RWPE2 (cell line): ENCODE data around the gene SPEF2.

ENCODE experiments used
- ATAC-seq: fragments of 200-7000 bp; cut with Tn5 transposase; 3 replicates; pipeline ENCODE4 v1.9.1; 2021; ENCODE audit warnings: low read depth
- DNase-seq: peaks from one replicate; pipeline ENCODE4 v3.0.0-alpha.2; 2020; ENCODE audit warnings: low spot score
- H3K27ac ChIP-seq: fragments of 450-650 bp; 2 replicates; pipeline ENCODE4 v1.5.1; 2017; ENCODE audit warnings: mild to moderate bottlenecking; ENCODE audit not compliant: poor library complexity, severe bottlenecking
- H3K27me3 ChIP-seq: fragments of 250-450 bp; sonication (Bioruptor Pico); 2 replicates; pipeline ENCODE4 v1.5.1; 2021; ENCODE audit warnings: mild to moderate bottlenecking, moderate library complexity; ENCODE audit not compliant: insufficient read depth, poor library complexity, severe bottlenecking
- H3K36me3 ChIP-seq: fragments of 250-450 bp; sonication (Bioruptor Pico); 2 replicates; pipeline ENCODE4 v1.5.1; 2020; ENCODE audit warnings: low read depth, mild to moderate bottlenecking, moderate library complexity
- H3K4me1 ChIP-seq: fragments of 250-450 bp; sonication (Bioruptor Pico); 2 replicates; pipeline ENCODE4 v1.5.1; 2021; ENCODE audit warnings: mild to moderate bottlenecking, moderate library complexity; ENCODE audit not compliant: insufficient read depth, poor library complexity, severe bottlenecking
- H3K4me3 ChIP-seq: fragments of 250-450 bp; sonication (Bioruptor Pico); 2 replicates; pipeline ENCODE4 v1.5.1; 2021; ENCODE audit warnings: mild to moderate bottlenecking, moderate library complexity; ENCODE audit not compliant: severe bottlenecking
- H3K9me3 ChIP-seq: fragments of 250-450 bp; sonication (Bioruptor Pico); 2 replicates; pipeline ENCODE4 v1.5.1; 2021; ENCODE audit warnings: mild to moderate bottlenecking, moderate library complexity; ENCODE audit not compliant: severe bottlenecking
- TF ChIP-seq, protein P1 (sequence below): fragments of 450-650 bp; IDR thresholded peaks from one replicate; pipeline ENCODE4 v1.5.1; 2017; ENCODE audit warnings: mild to moderate bottlenecking, moderate library complexity; ENCODE audit not compliant: poor library complexity, severe bottlenecking

The SPEF2 gene

DNA sequence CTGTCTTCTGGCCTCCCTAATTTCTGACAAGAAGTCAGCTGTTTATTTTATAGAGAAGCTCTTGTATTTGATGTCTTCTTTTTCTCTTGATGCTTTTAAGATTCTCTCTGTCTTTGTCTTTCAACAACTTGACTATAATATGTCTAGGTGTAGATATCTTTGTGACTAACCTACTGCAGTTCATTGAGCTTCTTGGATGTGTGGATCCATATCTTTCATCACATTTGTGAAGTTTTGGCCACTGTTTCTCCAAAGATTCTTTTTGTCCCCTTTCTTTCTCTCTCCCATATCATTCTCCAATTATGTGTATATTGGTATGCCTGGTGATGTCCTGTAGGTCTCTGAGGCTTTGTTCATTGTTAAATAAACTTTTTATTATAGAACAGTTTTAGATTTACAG lies 16.7 kb downstream of the SPEF2 start:
- Histone ChIP-seq H3K4me3 (no peak overlapping the region), H3K36me3 (no peaks in the 10 kb centered on the region; the same call in 1 of the 2 replicates), H3K9me3 (no peaks in the 10 kb centered on the region), H3K27ac (no peak overlapping the region), H3K4me1 (no peaks in the 10 kb centered on the region), H3K27me3 (no peaks in the 10 kb centered on the region)
- DNase-seq, result no peak
- ATAC-seq, result no peak
- TF ChIP-seq, protein P1, sequence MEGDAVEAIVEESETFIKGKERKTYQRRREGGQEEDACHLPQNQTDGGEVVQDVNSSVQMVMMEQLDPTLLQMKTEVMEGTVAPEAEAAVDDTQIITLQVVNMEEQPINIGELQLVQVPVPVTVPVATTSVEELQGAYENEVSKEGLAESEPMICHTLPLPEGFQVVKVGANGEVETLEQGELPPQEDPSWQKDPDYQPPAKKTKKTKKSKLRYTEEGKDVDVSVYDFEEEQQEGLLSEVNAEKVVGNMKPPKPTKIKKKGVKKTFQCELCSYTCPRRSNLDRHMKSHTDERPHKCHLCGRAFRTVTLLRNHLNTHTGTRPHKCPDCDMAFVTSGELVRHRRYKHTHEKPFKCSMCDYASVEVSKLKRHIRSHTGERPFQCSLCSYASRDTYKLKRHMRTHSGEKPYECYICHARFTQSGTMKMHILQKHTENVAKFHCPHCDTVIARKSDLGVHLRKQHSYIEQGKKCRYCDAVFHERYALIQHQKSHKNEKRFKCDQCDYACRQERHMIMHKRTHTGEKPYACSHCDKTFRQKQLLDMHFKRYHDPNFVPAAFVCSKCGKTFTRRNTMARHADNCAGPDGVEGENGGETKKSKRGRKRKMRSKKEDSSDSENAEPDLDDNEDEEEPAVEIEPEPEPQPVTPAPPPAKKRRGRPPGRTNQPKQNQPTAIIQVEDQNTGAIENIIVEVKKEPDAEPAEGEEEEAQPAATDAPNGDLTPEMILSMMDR, result no peak

DNA sequence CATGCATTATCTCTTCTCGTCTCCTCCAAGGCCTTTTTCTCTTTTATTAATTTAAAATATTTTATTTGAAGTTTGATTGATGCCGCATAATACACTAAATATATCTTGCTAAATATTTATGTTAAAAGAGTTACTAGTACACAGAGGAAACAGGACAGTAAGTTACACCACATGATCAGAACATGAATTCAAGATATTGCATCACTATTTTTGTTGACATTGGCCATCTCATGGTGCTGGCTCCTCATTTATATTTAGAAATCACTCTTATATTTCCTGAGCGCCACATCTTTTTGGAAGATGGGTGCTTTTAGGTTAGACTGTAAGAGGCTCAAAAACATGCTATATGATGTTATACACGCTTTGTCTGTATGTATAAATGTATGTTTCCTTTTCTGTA lies 23.0 kb downstream of the SPEF2 start:
- TF ChIP-seq, protein P1, result no peak
- Histone ChIP-seq H3K4me3 (no peak overlapping the region), H3K36me3 (peaks cover 3% of the 10 kb centered on the region; the same call in 1 of the 2 replicates), H3K27me3 (no peaks in the 10 kb centered on the region), H3K4me1 (no peaks in the 10 kb centered on the region), H3K9me3 (no peaks in the 10 kb centered on the region), H3K27ac (no peak overlapping the region)
- DNase-seq (no peak), ATAC-seq (no peak)

DNA sequence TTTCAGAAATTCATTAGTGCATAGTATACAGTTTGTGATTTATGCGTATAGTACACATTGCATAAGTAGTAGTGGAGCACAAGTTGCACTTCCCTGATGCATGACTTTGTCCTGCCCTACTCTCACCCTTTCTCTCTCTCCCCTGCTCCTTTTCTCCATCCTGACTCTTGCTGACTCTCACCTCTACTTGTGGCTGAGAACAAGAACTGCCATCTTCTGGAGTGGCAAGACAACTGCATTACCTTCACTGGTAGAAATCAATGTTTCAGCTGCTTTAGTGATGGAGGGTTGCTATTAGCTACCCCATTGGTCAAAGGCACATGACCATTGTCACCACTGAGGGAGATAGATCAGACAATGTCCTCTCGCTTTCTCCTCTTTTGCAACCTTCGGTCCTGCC lies 26.9 kb downstream of the SPEF2 start:
- no peak overlapping the region for H3K4me3 ChIP-seq
- DNase-seq, result no peak
- peak; percentile 60; the same call in 1 of the 3 replicates for ATAC-seq
- no peaks in the 10 kb centered on the region for H3K4me1 ChIP-seq
- H3K27ac ChIP-seq, result no peak overlapping the region
- TF ChIP-seq, protein P1, result peak; percentile 25
- peaks cover 3% of the 10 kb centered on the region; the same call in 1 of the 2 replicates for H3K36me3 ChIP-seq
- H3K9me3 ChIP-seq, result no peaks in the 10 kb centered on the region
- H3K27me3 ChIP-seq, result no peaks in the 10 kb centered on the region

- DNase-seq, result no peak
- no peaks in the 10 kb centered on the region for H3K4me1 ChIP-seq
- H3K4me3 ChIP-seq, result no peak overlapping the region
- H3K36me3 ChIP-seq, result peaks cover 4% of the 10 kb centered on the region; the same call in 1 of the 2 replicates
- TF ChIP-seq, protein P1, result no peak
- H3K9me3 ChIP-seq, result no peaks in the 10 kb centered on the region
- no peak for ATAC-seq
- H3K27ac ChIP-seq, result no peak overlapping the region
- H3K27me3 ChIP-seq, result no peaks in the 10 kb centered on the region
Observed at GRCh38 chr5:35647128-35647527, 29.5 kb downstream of the SPEF2 start.

DNA sequence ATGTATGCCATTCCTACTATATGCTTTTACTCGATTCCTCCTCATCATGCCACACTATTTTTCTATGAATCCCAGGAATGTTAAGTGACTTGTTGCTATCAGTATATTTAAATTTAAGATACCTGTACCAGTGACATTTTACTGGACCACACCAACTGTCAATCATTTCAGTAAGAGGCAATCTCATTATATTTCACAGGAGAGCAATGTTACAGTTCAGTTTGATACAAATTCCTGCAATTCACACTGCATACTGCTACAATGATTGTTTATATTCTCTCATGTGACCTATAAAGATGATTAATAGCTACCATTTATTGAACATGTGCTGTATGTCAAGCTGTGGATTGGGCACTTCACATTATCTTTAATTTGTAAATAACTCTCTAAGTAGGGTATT lies 30.0 kb downstream of the SPEF2 start:
- no peaks in the 10 kb centered on the region for H3K27me3 ChIP-seq
- H3K4me1 ChIP-seq, result no peaks in the 10 kb centered on the region
- no peak for ATAC-seq
- no peak overlapping the region for H3K27ac ChIP-seq
- H3K9me3 ChIP-seq, result no peaks in the 10 kb centered on the region
- no peak overlapping the region for H3K4me3 ChIP-seq
- H3K36me3 ChIP-seq, result peaks cover 4% of the 10 kb centered on the region; the same call in 1 of the 2 replicates
- TF ChIP-seq, protein P1, result no peak
- DNase-seq, result no peak
